GM12875 (cell line): Measurements from ENCODE around the gene TBC1D19.
"Not testable (repeated sequence)": the region's sequence is repeated elsewhere in the genome, so short reads cannot be mapped to it uniquely, and the experiment has no call there.

Experiments
- H3K4me3 ChIP-seq: one replicate; pipeline ENCODE4 v1.5.1; 2011; ENCODE audit warnings: low read depth, low read length, control low read depth
- CTCF ChIP-seq: IDR thresholded peaks from 2 replicates; pipeline ENCODE4 v1.5.1; 2011; ENCODE audit warnings: low read depth, mild to moderate bottlenecking, control low read depth, inconsistent platforms, low read length, moderate library complexity, borderline replicate concordance; ENCODE audit not compliant: insufficient read depth

The TBC1D19 gene

GRCh38 chr4:26613735-26614134 is 29.9 kb downstream of the TBC1D19 start:
- no peak for TF ChIP-seq CTCF
- H3K4me3 ChIP-seq: no peak overlapping the region

- TF ChIP-seq CTCF: no peak
- no peak overlapping the region for H3K4me3 ChIP-seq
Observed at GRCh38 chr4:26619784-26620183, 35.9 kb downstream of the TBC1D19 start.

GRCh38 chr4:26621366-26621765 is 37.5 kb downstream of the TBC1D19 start:
- TF ChIP-seq CTCF: no peak
- H3K4me3 ChIP-seq: no peak overlapping the region

- TF ChIP-seq CTCF: no peak
- H3K4me3 ChIP-seq: no peak overlapping the region
Observed at GRCh38 chr4:26622913-26623312, 39.0 kb downstream of the TBC1D19 start.

GRCh38 chr4:26626658-26627057 is 42.8 kb downstream of the TBC1D19 start:
- not testable (repeated sequence) for H3K4me3 ChIP-seq

- no peak overlapping the region for H3K4me3 ChIP-seq
- no peak for TF ChIP-seq CTCF
Observed at GRCh38 chr4:26632916-26633315, 49.0 kb downstream of the TBC1D19 start.

GRCh38 chr4:26634237-26634636 is 50.4 kb downstream of the TBC1D19 start:
- H3K4me3 ChIP-seq: no peak overlapping the region
- TF ChIP-seq CTCF: no peak

GRCh38 chr4:26636458-26636857 is 52.6 kb downstream of the TBC1D19 start:
- H3K4me3 ChIP-seq: no peak overlapping the region
- TF ChIP-seq CTCF: no peak

GRCh38 chr4:26640639-26641038 is 56.8 kb downstream of the TBC1D19 start:
- not testable (repeated sequence) for H3K4me3 ChIP-seq
